DND-41 (cell line): ENCODE measurements around the gene PPP1R37.

Experiments
- ATAC-seq: fragments of 200-7000 bp; cut with Tn5 transposase; 3 replicates; pipeline ENCODE4 v1.9.1; 2021; ENCODE audit warnings: low read depth; ENCODE audit not compliant: insufficient read depth
- DNase-seq: peaks from one replicate; pipeline ENCODE4 v3.0.0-alpha.2; 2020
- H2AFZ ChIP-seq: 2 replicates; pipeline ENCODE4 v1.6.0; 2012; ENCODE audit warnings: low read depth, low read length
- H3K27ac ChIP-seq: 2 replicates; pipeline ENCODE4 v1.5.1; 2012; ENCODE audit warnings: low read length, inconsistent platforms
- H3K27me3 ChIP-seq: fragments of 200-600 bp; sonication (generic); 2 replicates; pipeline ENCODE4 v1.6.0; 2012; ENCODE audit warnings: low read length, mild to moderate bottlenecking, inconsistent platforms; ENCODE audit not compliant: insufficient read depth, poor library complexity
- H3K36me3 ChIP-seq: 2 replicates; pipeline ENCODE4 v1.5.1; 2012; ENCODE audit warnings: low read length, inconsistent platforms; ENCODE audit not compliant: insufficient read depth
- H3K4me1 ChIP-seq: 2 replicates; pipeline ENCODE4 v1.5.1; 2012; ENCODE audit warnings: mild to moderate bottlenecking, low read length; ENCODE audit not compliant: insufficient read depth
- H3K4me2 ChIP-seq: 2 replicates; pipeline ENCODE4 v1.6.0; 2012; ENCODE audit warnings: mild to moderate bottlenecking, moderate library complexity, low read length, inconsistent platforms; ENCODE audit not compliant: insufficient read depth
- H3K4me3 ChIP-seq, 2 experiments: fragments of 200-600 bp in 1 of 2; shearing (Covaris generic) in 1 of 2; 2 replicates each; pipeline ENCODE4 v1.5.1; 2012 to 2016; ENCODE audit warnings: inconsistent platforms in 2 of 2, low read length in 2 of 2, mild to moderate bottlenecking in 2 of 2, low read depth in 1 of 2, moderate library complexity in 1 of 2
- H3K79me2 ChIP-seq: 2 replicates; pipeline ENCODE4 v1.6.0; 2012; ENCODE audit warnings: low read length, inconsistent platforms; ENCODE audit not compliant: insufficient read depth
- H3K9ac ChIP-seq: 2 replicates; pipeline ENCODE4 v1.6.0; 2012; ENCODE audit warnings: low read depth, mild to moderate bottlenecking, inconsistent platforms, low read length, moderate library complexity
- H3K9me3 ChIP-seq: 2 replicates; pipeline ENCODE4 v1.5.1; 2012; ENCODE audit warnings: low read length, moderate library complexity, mild to moderate bottlenecking, inconsistent platforms; ENCODE audit not compliant: insufficient read depth, severe bottlenecking
- H4K20me1 ChIP-seq: 2 replicates; pipeline ENCODE4 v1.6.0; 2012; ENCODE audit warnings: low read length; ENCODE audit not compliant: insufficient read depth
- CTCF ChIP-seq: IDR thresholded peaks from 2 replicates; pipeline ENCODE4 v1.5.1; 2012; ENCODE audit warnings: borderline replicate concordance, low read length, moderate library complexity, mild to moderate bottlenecking; ENCODE audit not compliant: poor library complexity, severe bottlenecking; ENCODE audit errors: extremely low read depth
- EZH2 ChIP-seq: IDR thresholded peaks from 3 replicates; pipeline ENCODE4 v1.6.1; 2012; ENCODE audit warnings: borderline replicate concordance, low read depth, mild to moderate bottlenecking, moderate library complexity, low read length, inconsistent platforms; ENCODE audit not compliant: severe bottlenecking

Gene PPP1R37

DNA sequence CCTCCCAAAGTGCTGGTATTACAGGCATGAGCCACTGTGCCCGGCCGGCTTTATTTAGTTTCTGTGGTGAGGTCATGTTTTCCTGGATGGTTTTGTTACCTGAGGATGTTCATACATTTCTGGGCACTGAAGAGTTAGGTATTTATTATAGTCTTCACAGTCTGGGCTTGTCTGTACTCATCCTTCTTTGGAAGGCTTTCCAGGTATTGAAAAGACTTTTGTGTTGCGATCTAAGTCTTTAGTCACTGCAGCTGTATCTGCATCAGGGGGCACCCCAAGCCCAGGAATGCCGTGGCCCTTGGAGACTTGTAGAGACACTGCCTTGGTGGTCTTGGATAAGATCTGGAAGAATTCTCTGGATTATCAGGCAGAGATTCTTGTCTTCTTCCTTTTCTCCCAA lies 98.4 kb downstream of the PPP1R37 start:
- no peaks in the 10 kb centered on the region for H3K27me3 ChIP-seq
- H3K9ac ChIP-seq: no peak overlapping the region
- no peaks in the 10 kb centered on the region for H3K9me3 ChIP-seq
- H3K79me2 ChIP-seq: no peaks in the 10 kb centered on the region
- no peak for ATAC-seq
- no peak overlapping the region for H2AFZ ChIP-seq
- no peak overlapping the region for H3K4me2 ChIP-seq
- no peak for DNase-seq
- H3K4me1 ChIP-seq: 0 out of 2 replicates have a peak, but pooled peaks cover 4% of the 10 kb centered on the region
- no peak for TF ChIP-seq CTCF
- no peak for TF ChIP-seq EZH2
- H4K20me1 ChIP-seq: no peaks in the 10 kb centered on the region
- no peak overlapping the region for H3K4me3 ChIP-seq
- no peaks in the 10 kb centered on the region for H3K36me3 ChIP-seq
- H3K27ac ChIP-seq: no peak overlapping the region

DNA sequence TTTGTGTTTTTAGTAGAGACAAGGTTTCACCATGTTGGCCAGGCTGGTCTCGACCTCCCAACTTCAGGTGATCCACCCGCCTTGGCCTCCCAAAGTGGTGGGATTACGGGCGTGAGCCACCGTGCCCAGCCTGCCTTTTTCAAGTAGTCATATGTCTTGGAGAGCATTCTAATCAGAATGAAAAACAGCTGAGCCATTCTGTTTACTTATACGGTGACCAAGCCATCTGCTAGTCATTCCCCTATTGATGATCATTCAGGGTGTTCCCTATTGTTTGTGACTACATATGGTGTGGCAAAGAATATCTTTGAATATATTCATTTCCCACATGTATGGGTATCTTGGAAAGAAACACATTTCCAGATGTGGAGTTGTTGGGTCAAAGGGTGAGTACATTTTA lies 102.8 kb downstream of the PPP1R37 start:
- TF ChIP-seq CTCF (no peak), EZH2 (no peak)
- Histone ChIP-seq H3K4me1 (no peaks in the 10 kb centered on the region), H3K36me3 (no peaks in the 10 kb centered on the region), H4K20me1 (no peaks in the 10 kb centered on the region), H3K4me3 (no peak overlapping the region), H3K9ac (no peak overlapping the region), H3K27ac (no peak overlapping the region), H3K9me3 (no peaks in the 10 kb centered on the region), H3K27me3 (no peaks in the 10 kb centered on the region), H3K4me2 (no peak overlapping the region), H3K79me2 (no peaks in the 10 kb centered on the region), H2AFZ (no peak overlapping the region)
- no peak for DNase-seq
- no peak for ATAC-seq
